Measurements from ENCODE around the gene LINGO4.
A peak's percentile ranks its signal among the peaks of the same experiment; 100 is the strongest.

LINGO4 gene

GRCh38 chr1:151805066-151805820, at the start of gene LINGO4:
TSS of gene LINGO4 (minus strand) at chr1:151805419. CDS start at chr1:151802704, 2,715 bp downstream.
- DNase-seq = no peak

- DNase-seq = no peak
Observed at GRCh38 chr1:151854658-151855057, 49.4 kb upstream of the LINGO4 start.

- DNase-seq = no peak
Observed at GRCh38 chr1:151853411-151853943, 48.3 kb upstream of the LINGO4 start, which contains the start of gene THEM5. TSS of gene THEM5 (minus strand) at chr1:151853712. CDS start at chr1:151853565, 147 bp downstream.

- DNase-seq = no peak
Observed at GRCh38 chr1:151852733-151853132, 47.5 kb upstream of the LINGO4 start.

- DNase-seq = no peak
Observed at GRCh38 chr1:151851886-151852285, 46.7 kb upstream of the LINGO4 start.

GRCh38 chr1:151849871-151850270, 44.7 kb upstream of the LINGO4 start:
- DNase-seq = no peak

GRCh38 chr1:151849126-151849525, 43.9 kb upstream of the LINGO4 start:
- DNase-seq = no peak

- DNase-seq = no peak
Observed at GRCh38 chr1:151847867-151848596, 42.8 kb upstream of the LINGO4 start.

GRCh38 chr1:151846686-151847237, 41.5 kb upstream of the LINGO4 start:
- peak; percentile 49 for DNase-seq

GRCh38 chr1:151846062-151846568, 40.9 kb upstream of the LINGO4 start:
- DNase-seq = no peak

- DNase-seq = no peak
Observed at GRCh38 chr1:151843398-151843797, 38.2 kb upstream of the LINGO4 start.

- no peak for DNase-seq
Observed at GRCh38 chr1:151841141-151841540, 35.9 kb upstream of the LINGO4 start.

- no peak for DNase-seq
Observed at GRCh38 chr1:151840421-151840820, 35.2 kb upstream of the LINGO4 start.

- peak; percentile 77 for DNase-seq
Observed at GRCh38 chr1:151839457-151840403, 34.5 kb upstream of the LINGO4 start, which contains the start of gene C2CD4D. TSS of gene C2CD4D (minus strand) at chr1:151839820. CDS start at chr1:151838989, 831 bp downstream.

- no peak for DNase-seq
Observed at GRCh38 chr1:151839082-151839412, 33.8 kb upstream of the LINGO4 start.

GRCh38 chr1:151838222-151839081, 33.2 kb upstream of the LINGO4 start:
- peak; percentile 61 for DNase-seq

GRCh38 chr1:151837884-151838221, 32.6 kb upstream of the LINGO4 start:
- no peak for DNase-seq

GRCh38 chr1:151837197-151837596, 32.0 kb upstream of the LINGO4 start:
- DNase-seq = no peak

- no peak for DNase-seq
Observed at GRCh38 chr1:151835596-151835995, 30.4 kb upstream of the LINGO4 start.

- DNase-seq = no peak
Observed at GRCh38 chr1:151834239-151834638, 29.0 kb upstream of the LINGO4 start.

GRCh38 chr1:151833172-151833900, 28.1 kb upstream of the LINGO4 start:
- no peak for DNase-seq

All from activated CD4-positive, alpha-beta T cell treated with anti-CD3 and anti-CD28 coated beads for 48 hours (primary cell).